ENCODE measurements around the gene NFKBIZ. TPM values are rescaled to one million over a fixed set of nuclear protein-coding genes. Genes with fewer than 3 reads are reported as not detected.

Gene NFKBIZ
- total and polyA plus RNA-seq, 4 donors, result 27.6 to 94.8 (median 81.3) TPM

GRCh38 chr3:101865751-101866509, 16.6 kb downstream of the NFKBIZ start:
- no peak for ATAC-seq (ENCODE audit: insufficient read depth, low FRiP score)
- Histone ChIP-seq H3K4me3 (no peak overlapping the region), H3K27ac (ENCODE audit: low read depth in 1 of 2, low read length in 1 of 2) (no peak overlapping the region)

DNA sequence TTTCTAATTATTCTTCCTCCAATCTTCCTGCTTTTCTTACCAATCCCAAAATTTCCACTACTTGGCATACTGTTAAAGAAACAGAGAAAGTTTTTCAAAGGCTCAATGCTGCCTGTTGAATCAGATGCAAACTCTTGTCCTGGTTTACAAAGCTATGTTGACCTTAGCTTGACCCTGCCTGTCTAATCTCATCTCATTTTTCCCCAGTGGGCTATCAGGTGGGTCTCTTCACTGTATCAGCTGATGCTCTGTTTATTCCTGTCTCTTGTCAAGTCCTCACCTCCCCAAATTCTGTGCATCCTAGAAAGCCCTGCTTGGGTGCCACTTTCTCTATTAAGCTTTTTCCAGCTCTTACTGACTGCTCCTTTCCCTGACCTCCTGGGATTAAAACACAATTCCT, 18.2 kb downstream of the NFKBIZ start:
- no peak for DNase-seq
- no peak overlapping the region for H3K9ac ChIP-seq (ENCODE audit: insufficient read depth in 1 of 2, low read length in 2 of 2)
- H3K36me3 ChIP-seq (ENCODE audit: control insufficient read depth in 4 of 4, insufficient read depth in 4 of 4, low read length in 4 of 4), result peaks cover 0 to 2% (median under 1%) of the 10 kb centered on the region in 4 donors
- TF ChIP-seq CTCF (IDR thresholded peaks at IDR 0.05; ENCODE audit: control extremely low read depth, extremely low read depth), result no peak
- no peak for ATAC-seq (ENCODE audit: insufficient read depth, low FRiP score)
- no peaks in the 10 kb centered on the region for H3K27me3 ChIP-seq (ENCODE audit: control insufficient read depth in 3 of 3, insufficient read depth in 3 of 3, low read length in 2 of 3)
- H3K27ac ChIP-seq (ENCODE audit: low read depth in 1 of 2, low read length in 1 of 2), result no peak overlapping the region
- no peaks in the 10 kb centered on the region for H3K9me3 ChIP-seq (ENCODE audit: control insufficient read depth in 4 of 4, insufficient read depth in 3 of 4, low read length in 3 of 4)
- no peak overlapping the region for H3K4me3 ChIP-seq
- H3K4me1 ChIP-seq (ENCODE audit: control insufficient read depth in 5 of 5, insufficient read depth in 5 of 5, low read length in 5 of 5), result peaks cover 0 to 8% (median 4%) of the 10 kb centered on the region in 5 donors

More at GRCh38 chr3:101865751-101866509, 16.6 kb downstream of the NFKBIZ start:
- H3K9me3 ChIP-seq (ENCODE audit: control insufficient read depth in 4 of 4, insufficient read depth in 3 of 4, low read length in 3 of 4), result no peaks in the 10 kb centered on the region
- H3K27me3 ChIP-seq (ENCODE audit: control insufficient read depth in 3 of 3, insufficient read depth in 3 of 3, low read length in 2 of 3), result no peaks in the 10 kb centered on the region
- peaks cover under 1 to 9% (median 4%) of the 10 kb centered on the region in 4 donors for H3K36me3 ChIP-seq (ENCODE audit: control insufficient read depth in 4 of 4, insufficient read depth in 4 of 4, low read length in 4 of 4)
- H3K4me1 ChIP-seq (ENCODE audit: control insufficient read depth in 5 of 5, insufficient read depth in 5 of 5, low read length in 5 of 5), result peaks cover 0 to 8% (median 4%) of the 10 kb centered on the region in 5 donors
- no peak overlapping the region for H3K9ac ChIP-seq (ENCODE audit: insufficient read depth in 1 of 2, low read length in 2 of 2)
- peak in 1 of 3 donors; percentile 35 for DNase-seq
- TF ChIP-seq CTCF (IDR thresholded peaks at IDR 0.05; ENCODE audit: control extremely low read depth, extremely low read depth), result no peak
- 46 to 51% methylated on average over 5 of the region's 5 CpGs for WGBS, 2 donors

- H3K36me3 ChIP-seq (ENCODE audit: control insufficient read depth in 4 of 4, insufficient read depth in 4 of 4, low read length in 4 of 4), result no peaks in the 10 kb centered on the region
- peaks cover 0 to 8% (median 4%) of the 10 kb centered on the region in 5 donors for H3K4me1 ChIP-seq (ENCODE audit: control insufficient read depth in 5 of 5, insufficient read depth in 5 of 5, low read length in 5 of 5)
- 64 to 93% methylated on average over 2 of the region's 2 CpGs for WGBS, 2 donors
- no peak for TF ChIP-seq CTCF (IDR thresholded peaks at IDR 0.05; ENCODE audit: control extremely low read depth, extremely low read depth)
- no peak for ATAC-seq (ENCODE audit: insufficient read depth, low FRiP score)
- H3K4me3 ChIP-seq, result no peak overlapping the region
- H3K9me3 ChIP-seq (ENCODE audit: control insufficient read depth in 4 of 4, insufficient read depth in 3 of 4, low read length in 3 of 4), result no peaks in the 10 kb centered on the region
- H3K9ac ChIP-seq (ENCODE audit: insufficient read depth in 1 of 2, low read length in 2 of 2), result no peak overlapping the region
- no peak for DNase-seq
- no peaks in the 10 kb centered on the region for H3K27me3 ChIP-seq (ENCODE audit: control insufficient read depth in 3 of 3, insufficient read depth in 3 of 3, low read length in 2 of 3)
- no peak overlapping the region for H3K27ac ChIP-seq (ENCODE audit: low read depth in 1 of 2, low read length in 1 of 2)
Measured at GRCh38 chr3:101867996-101868395, 18.7 kb downstream of the NFKBIZ start.

Data from lung (tissue), 12 donors.